ENCODE data around the gene ALOX5. TPM values are rescaled to one million over a fixed set of nuclear protein-coding genes. Genes with fewer than 3 reads are reported as not detected.

Gene ALOX5
- polyA plus RNA-seq, 1 of the 3 experiments (the other 2 are of a cell fraction): not detected

DNA sequence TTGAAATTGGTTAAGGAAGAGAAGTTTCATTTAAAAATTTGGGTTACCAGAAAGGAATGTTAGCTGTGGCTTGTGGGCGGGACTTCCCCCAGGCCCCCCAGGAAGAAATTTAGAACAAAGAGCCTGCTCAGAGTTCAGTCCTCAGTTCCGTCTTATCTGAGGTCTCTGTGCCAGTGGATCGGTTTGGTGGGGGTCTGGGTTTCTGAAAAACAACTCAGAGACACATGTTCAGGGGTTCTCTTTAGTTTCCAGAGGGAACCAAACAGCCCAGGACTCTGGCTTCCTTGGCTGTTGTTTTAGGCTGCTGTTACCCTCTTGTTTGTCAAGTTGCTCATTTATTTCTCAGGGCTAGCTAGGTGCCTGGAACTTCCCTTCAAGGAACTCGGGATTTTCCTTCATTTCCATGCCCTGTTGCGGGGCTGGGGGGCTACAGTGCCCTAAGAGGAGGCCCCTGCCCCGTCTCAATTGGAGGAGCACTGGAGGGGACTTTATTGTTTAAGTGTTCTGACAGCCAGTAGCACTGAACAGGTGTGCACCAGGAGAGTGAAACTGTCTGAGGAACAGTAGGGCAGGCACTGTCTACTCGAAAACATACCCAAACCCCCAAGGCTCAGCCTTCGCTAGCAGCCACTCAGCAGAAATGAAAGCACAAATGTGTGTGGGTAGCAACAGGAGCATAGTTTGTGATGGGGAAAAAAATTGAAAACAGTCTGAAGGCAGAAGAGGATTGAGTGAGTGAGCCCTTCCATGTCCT is 59.9 kb downstream of the ALOX5 start:
- no peaks in the 10 kb centered on the region for H3K36me3 ChIP-seq (replicated peaks in 1 of 2; ENCODE audit: control insufficient read depth in 1 of 2, insufficient read depth in 2 of 2, low read length in 1 of 2)
- H3K4me1 ChIP-seq (ENCODE audit: control insufficient read depth in 1 of 2, insufficient read depth in 2 of 2, low read depth in 1 of 2, low read length in 1 of 2): no peaks in the 10 kb centered on the region; a peak in 1 of 4 replicates
- H3K9me2 ChIP-seq: no peaks in the 10 kb centered on the region
- TF ChIP-seq, protein P1, sequence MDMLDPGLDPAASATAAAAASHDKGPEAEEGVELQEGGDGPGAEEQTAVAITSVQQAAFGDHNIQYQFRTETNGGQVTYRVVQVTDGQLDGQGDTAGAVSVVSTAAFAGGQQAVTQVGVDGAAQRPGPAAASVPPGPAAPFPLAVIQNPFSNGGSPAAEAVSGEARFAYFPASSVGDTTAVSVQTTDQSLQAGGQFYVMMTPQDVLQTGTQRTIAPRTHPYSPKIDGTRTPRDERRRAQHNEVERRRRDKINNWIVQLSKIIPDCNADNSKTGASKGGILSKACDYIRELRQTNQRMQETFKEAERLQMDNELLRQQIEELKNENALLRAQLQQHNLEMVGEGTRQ (IDR thresholded peaks at IDR 0.05; ENCODE audit: borderline replicate concordance, low read depth, low read length): no peak
- no peak for TF ChIP-seq JUND (IDR thresholded peaks at IDR 0.05)
- no peak for TF ChIP-seq FOXM1 (IDR thresholded peaks at IDR 0.05; ENCODE audit: low read depth)
- TF ChIP-seq CHD2 (IDR thresholded peaks at IDR 0.05; ENCODE audit: low read length, partially characterized antibody): no peak
- TF ChIP-seq FOSL2 (IDR thresholded peaks at IDR 0.05; ENCODE audit: borderline replicate concordance, low read depth): no peak
- no peak for TF ChIP-seq RCOR1 (IDR thresholded peaks at IDR 0.05; ENCODE audit: low read length)
- no peak for TF ChIP-seq TAF1 (IDR thresholded peaks at IDR 0.05; ENCODE audit: borderline replicate concordance, low read depth, low read length)
- TF ChIP-seq, protein P2, sequence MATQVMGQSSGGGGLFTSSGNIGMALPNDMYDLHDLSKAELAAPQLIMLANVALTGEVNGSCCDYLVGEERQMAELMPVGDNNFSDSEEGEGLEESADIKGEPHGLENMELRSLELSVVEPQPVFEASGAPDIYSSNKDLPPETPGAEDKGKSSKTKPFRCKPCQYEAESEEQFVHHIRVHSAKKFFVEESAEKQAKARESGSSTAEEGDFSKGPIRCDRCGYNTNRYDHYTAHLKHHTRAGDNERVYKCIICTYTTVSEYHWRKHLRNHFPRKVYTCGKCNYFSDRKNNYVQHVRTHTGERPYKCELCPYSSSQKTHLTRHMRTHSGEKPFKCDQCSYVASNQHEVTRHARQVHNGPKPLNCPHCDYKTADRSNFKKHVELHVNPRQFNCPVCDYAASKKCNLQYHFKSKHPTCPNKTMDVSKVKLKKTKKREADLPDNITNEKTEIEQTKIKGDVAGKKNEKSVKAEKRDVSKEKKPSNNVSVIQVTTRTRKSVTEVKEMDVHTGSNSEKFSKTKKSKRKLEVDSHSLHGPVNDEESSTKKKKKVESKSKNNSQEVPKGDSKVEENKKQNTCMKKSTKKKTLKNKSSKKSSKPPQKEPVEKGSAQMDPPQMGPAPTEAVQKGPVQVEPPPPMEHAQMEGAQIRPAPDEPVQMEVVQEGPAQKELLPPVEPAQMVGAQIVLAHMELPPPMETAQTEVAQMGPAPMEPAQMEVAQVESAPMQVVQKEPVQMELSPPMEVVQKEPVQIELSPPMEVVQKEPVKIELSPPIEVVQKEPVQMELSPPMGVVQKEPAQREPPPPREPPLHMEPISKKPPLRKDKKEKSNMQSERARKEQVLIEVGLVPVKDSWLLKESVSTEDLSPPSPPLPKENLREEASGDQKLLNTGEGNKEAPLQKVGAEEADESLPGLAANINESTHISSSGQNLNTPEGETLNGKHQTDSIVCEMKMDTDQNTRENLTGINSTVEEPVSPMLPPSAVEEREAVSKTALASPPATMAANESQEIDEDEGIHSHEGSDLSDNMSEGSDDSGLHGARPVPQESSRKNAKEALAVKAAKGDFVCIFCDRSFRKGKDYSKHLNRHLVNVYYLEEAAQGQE (IDR thresholded peaks at IDR 0.05; ENCODE audit: low read depth, low read length): no peak
- H3K27ac ChIP-seq (ENCODE audit: low read depth in 2 of 2, low read length in 1 of 2): no peak overlapping the region
- no peak overlapping the region for H2AFZ ChIP-seq (ENCODE audit: low read depth)
- H4K20me1 ChIP-seq (ENCODE audit: insufficient read depth): no peaks in the 10 kb centered on the region
- CTCF ChIA-PET: interaction anchor here (0.9 kb wide), 1 partner anchor 199 kb away, joined by 3 read pairs; no protein-coding TSS in a partner anchor
- H3F3A ChIP-seq (replicated peaks; ENCODE audit: insufficient read depth): peaks cover 7% of the 10 kb centered on the region
- no peak overlapping the region for H3K4me3 ChIP-seq (ENCODE audit: low read depth in 2 of 2, low read length in 1 of 2)
- no peak for DNase-seq
- H3K4me2 ChIP-seq: no peak overlapping the region
- WGBS (ENCODE audit: low lambda C conversion rate): 36% methylated on average over 8 of the region's 8 CpGs
- no peak overlapping the region for H3K9ac ChIP-seq
- POLR2A ChIA-PET: no interaction called here
- H3K79me2 ChIP-seq (ENCODE audit: insufficient read depth): no peaks in the 10 kb centered on the region
- H3K27me3 ChIP-seq (ENCODE audit: insufficient read depth): peaks cover 8% of the 10 kb centered on the region; the same call in 1 of the 2 replicates
- no peaks in the 10 kb centered on the region for H3K9me3 ChIP-seq

DNA sequence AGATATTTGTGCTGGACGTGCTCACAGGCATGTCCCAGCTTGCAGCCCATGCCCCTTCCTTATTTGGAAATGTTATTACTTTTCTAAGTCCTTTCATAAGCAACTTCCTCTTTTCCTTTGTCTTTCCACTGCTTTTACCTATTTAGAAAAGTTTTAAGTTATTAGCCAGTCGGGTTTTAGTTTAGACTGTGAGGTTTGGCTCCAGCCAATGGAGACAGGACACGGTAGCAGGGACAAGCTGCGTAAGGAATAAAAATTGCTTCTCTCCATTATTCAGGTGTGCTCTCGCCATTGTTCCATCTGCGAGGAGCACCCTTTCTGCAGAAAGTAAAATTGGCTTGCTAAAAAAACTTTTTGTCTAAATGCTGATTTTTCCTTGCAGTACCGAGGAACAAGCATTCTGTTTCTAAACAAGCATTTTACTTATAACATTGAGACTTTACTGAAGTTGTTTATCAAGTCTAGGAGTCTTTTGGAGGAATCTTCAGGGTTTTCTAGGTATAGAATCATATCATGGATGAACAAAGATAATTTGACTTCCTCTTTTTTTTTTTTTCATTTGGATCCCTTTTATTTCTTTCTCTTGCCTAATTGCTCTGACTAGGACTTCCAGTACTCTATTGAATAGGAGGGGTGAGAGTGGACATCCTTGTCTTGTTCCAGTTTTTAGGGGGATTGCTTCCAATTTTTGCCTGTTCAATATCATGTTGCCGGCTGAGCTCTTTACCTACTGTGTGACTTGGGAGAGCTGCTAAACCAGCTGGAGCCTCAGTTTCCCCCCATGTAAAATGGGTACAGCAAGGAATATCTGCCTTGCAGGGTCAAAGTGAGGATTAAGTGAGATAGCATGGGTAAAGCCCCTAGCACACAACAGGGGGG is 63.8 kb downstream of the ALOX5 start:
- no peak overlapping the region for H2AFZ ChIP-seq (ENCODE audit: low read depth)
- no peak for DNase-seq
- H3K4me1 ChIP-seq (ENCODE audit: control insufficient read depth in 1 of 2, insufficient read depth in 2 of 2, low read depth in 1 of 2, low read length in 1 of 2): no peaks in the 10 kb centered on the region; a peak in 1 of 4 replicates
- H3F3A ChIP-seq (replicated peaks; ENCODE audit: insufficient read depth): no peaks in the 10 kb centered on the region
- no peaks in the 10 kb centered on the region for H3K27me3 ChIP-seq (ENCODE audit: insufficient read depth)
- WGBS (ENCODE audit: low lambda C conversion rate): 46% methylated on average over 8 of the region's 8 CpGs
- H3K27ac ChIP-seq (ENCODE audit: low read depth in 2 of 2, low read length in 1 of 2): no peak overlapping the region
- no peak overlapping the region for H3K4me3 ChIP-seq (ENCODE audit: low read depth in 2 of 2, low read length in 1 of 2)
- H3K4me2 ChIP-seq: no peak overlapping the region
- CTCF ChIA-PET: no interaction called here
- no peaks in the 10 kb centered on the region for H3K79me2 ChIP-seq (ENCODE audit: insufficient read depth)
- no peaks in the 10 kb centered on the region for H3K36me3 ChIP-seq (replicated peaks in 1 of 2; ENCODE audit: control insufficient read depth in 1 of 2, insufficient read depth in 2 of 2, low read length in 1 of 2)
- H3K9me2 ChIP-seq: no peaks in the 10 kb centered on the region
- POLR2A ChIA-PET: no interaction called here
- H3K9me3 ChIP-seq: no peaks in the 10 kb centered on the region
- H4K20me1 ChIP-seq (ENCODE audit: insufficient read depth): no peaks in the 10 kb centered on the region
- H3K9ac ChIP-seq: no peak overlapping the region
- TF ChIP-seq, protein P3, sequence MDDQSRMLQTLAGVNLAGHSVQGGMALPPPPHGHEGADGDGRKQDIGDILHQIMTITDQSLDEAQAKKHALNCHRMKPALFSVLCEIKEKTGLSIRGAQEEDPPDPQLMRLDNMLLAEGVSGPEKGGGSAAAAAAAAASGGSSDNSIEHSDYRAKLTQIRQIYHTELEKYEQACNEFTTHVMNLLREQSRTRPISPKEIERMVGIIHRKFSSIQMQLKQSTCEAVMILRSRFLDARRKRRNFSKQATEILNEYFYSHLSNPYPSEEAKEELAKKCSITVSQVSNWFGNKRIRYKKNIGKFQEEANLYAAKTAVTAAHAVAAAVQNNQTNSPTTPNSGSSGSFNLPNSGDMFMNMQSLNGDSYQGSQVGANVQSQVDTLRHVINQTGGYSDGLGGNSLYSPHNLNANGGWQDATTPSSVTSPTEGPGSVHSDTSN (IDR thresholded peaks at IDR 0.05): no peak
- TF ChIP-seq TEAD4 (IDR thresholded peaks at IDR 0.05; ENCODE audit: borderline replicate concordance, insufficient read depth) (no peak), SIN3A (IDR thresholded peaks at IDR 0.05; ENCODE audit: borderline replicate concordance, low read depth, low read length) (no peak), NFIC (IDR thresholded peaks at IDR 0.05; ENCODE audit: borderline replicate concordance) (no peak), RAD21 (IDR thresholded peaks at IDR 0.05; ENCODE audit: low read length) (no peak), FOXM1 (IDR thresholded peaks at IDR 0.05; ENCODE audit: low read depth) (no peak)
- TF ChIP-seq, protein P4, sequence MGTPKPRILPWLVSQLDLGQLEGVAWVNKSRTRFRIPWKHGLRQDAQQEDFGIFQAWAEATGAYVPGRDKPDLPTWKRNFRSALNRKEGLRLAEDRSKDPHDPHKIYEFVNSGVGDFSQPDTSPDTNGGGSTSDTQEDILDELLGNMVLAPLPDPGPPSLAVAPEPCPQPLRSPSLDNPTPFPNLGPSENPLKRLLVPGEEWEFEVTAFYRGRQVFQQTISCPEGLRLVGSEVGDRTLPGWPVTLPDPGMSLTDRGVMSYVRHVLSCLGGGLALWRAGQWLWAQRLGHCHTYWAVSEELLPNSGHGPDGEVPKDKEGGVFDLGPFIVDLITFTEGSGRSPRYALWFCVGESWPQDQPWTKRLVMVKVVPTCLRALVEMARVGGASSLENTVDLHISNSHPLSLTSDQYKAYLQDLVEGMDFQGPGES (IDR thresholded peaks at IDR 0.05; ENCODE audit: low read depth, low read length): no peak
- TF ChIP-seq, protein P5, sequence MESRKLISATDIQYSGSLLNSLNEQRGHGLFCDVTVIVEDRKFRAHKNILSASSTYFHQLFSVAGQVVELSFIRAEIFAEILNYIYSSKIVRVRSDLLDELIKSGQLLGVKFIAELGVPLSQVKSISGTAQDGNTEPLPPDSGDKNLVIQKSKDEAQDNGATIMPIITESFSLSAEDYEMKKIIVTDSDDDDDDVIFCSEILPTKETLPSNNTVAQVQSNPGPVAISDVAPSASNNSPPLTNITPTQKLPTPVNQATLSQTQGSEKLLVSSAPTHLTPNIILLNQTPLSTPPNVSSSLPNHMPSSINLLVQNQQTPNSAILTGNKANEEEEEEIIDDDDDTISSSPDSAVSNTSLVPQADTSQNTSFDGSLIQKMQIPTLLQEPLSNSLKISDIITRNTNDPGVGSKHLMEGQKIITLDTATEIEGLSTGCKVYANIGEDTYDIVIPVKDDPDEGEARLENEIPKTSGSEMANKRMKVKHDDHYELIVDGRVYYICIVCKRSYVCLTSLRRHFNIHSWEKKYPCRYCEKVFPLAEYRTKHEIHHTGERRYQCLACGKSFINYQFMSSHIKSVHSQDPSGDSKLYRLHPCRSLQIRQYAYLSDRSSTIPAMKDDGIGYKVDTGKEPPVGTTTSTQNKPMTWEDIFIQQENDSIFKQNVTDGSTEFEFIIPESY (IDR thresholded peaks at IDR 0.05; ENCODE audit: borderline replicate concordance, low read depth): no peak

All from SK-N-SH (cell line).